H9 (cell line): ENCODE measurements around the gene SCN5A. TPM values are rescaled to one million over a fixed set of nuclear protein-coding genes. Genes with fewer than 3 reads are reported as not detected.

Source experiments
- DNase-seq: peaks from one replicate; pipeline ENCODE4 v3.0.0-alpha.2; 2017
- H2AFZ ChIP-seq: one replicate; pipeline ENCODE4 v1.6.1; 2013; ENCODE audit warnings: mild to moderate bottlenecking, low read length, control low read depth, moderate library complexity
- H2AK5ac ChIP-seq: 2 replicates; pipeline ENCODE4 v1.6.1; 2013; ENCODE audit warnings: low read length, control low read depth, mixed read lengths; ENCODE audit not compliant: insufficient read length
- H2BK120ac ChIP-seq: one replicate; pipeline ENCODE4 v1.6.1; 2013; ENCODE audit warnings: low read depth, mild to moderate bottlenecking, low read length, control low read depth, inconsistent platforms; ENCODE audit not compliant: poor library complexity, severe bottlenecking
- H2BK12ac ChIP-seq: 2 replicates; pipeline ENCODE4 v1.6.1; 2013; ENCODE audit warnings: low read length, control low read depth, mixed read lengths, low read depth; ENCODE audit not compliant: insufficient read length
- H2BK15ac ChIP-seq: 2 replicates; pipeline ENCODE4 v1.6.1; 2013; ENCODE audit warnings: low read depth, low read length, control low read depth
- H2BK20ac ChIP-seq: one replicate; pipeline ENCODE4 v1.6.1; 2013; ENCODE audit warnings: low read depth, mild to moderate bottlenecking, low read length, control low read depth, inconsistent platforms; ENCODE audit not compliant: poor library complexity, severe bottlenecking
- H2BK5ac ChIP-seq: 2 replicates; pipeline ENCODE4 v1.6.1; 2013; ENCODE audit warnings: low read length, control low read depth, mixed read lengths; ENCODE audit not compliant: insufficient read length
- H3K14ac ChIP-seq: 2 replicates; pipeline ENCODE4 v1.6.1; 2013; ENCODE audit warnings: low read length, control low read depth; ENCODE audit not compliant: insufficient read depth
- H3K18ac ChIP-seq: 2 replicates; pipeline ENCODE4 v1.6.1; 2013; ENCODE audit warnings: low read depth, mild to moderate bottlenecking, mixed read lengths, low read length, control low read depth; ENCODE audit not compliant: insufficient read length
- H3K23ac ChIP-seq: 2 replicates; pipeline ENCODE4 v1.6.1; 2013; ENCODE audit warnings: low read length, control low read depth, mixed read lengths, low read depth; ENCODE audit not compliant: insufficient read length
- H3K23me2 ChIP-seq: 2 replicates; pipeline ENCODE4 v1.6.1; 2013; ENCODE audit warnings: low read depth, mild to moderate bottlenecking, mixed read lengths, low read length, control low read depth; ENCODE audit not compliant: insufficient read length, poor library complexity, severe bottlenecking
- H3K27ac ChIP-seq: 2 replicates; pipeline ENCODE4 v1.5.1; 2013; ENCODE audit warnings: low read length, control low read depth, mixed read lengths, low read depth; ENCODE audit not compliant: insufficient read length
- H3K27me3 ChIP-seq: 2 replicates; pipeline ENCODE4 v1.6.1; 2013; ENCODE audit warnings: low read length, control low read depth, inconsistent platforms; ENCODE audit not compliant: insufficient read depth
- H3K4ac ChIP-seq: 2 replicates; pipeline ENCODE4 v1.6.1; 2013; ENCODE audit warnings: low read depth, mild to moderate bottlenecking, control low read depth, inconsistent platforms, low read length, moderate library complexity
- H3K4me1 ChIP-seq: 2 replicates; pipeline ENCODE4 v1.6.1; 2013; ENCODE audit warnings: low read length, control low read depth, inconsistent platforms; ENCODE audit not compliant: insufficient read depth
- H3K4me2 ChIP-seq: 2 replicates; pipeline ENCODE4 v1.6.1; 2013; ENCODE audit warnings: low read length, control low read depth, mixed read lengths; ENCODE audit not compliant: insufficient read length, insufficient read depth
- H3K56ac ChIP-seq: 2 replicates; pipeline ENCODE4 v1.6.1; 2013; ENCODE audit warnings: low read depth, mild to moderate bottlenecking, mixed read lengths, low read length, control low read depth; ENCODE audit not compliant: insufficient read length
- H3K79me1 ChIP-seq: 2 replicates; pipeline ENCODE4 v1.6.1; 2013; ENCODE audit warnings: low read depth, mild to moderate bottlenecking, moderate library complexity, low read length, control low read depth, inconsistent platforms; ENCODE audit not compliant: insufficient read depth, poor library complexity, severe bottlenecking
- H3K79me2 ChIP-seq: 2 replicates; pipeline ENCODE4 v1.6.1; 2013; ENCODE audit warnings: low read length, control low read depth, inconsistent platforms; ENCODE audit not compliant: insufficient read depth
- H3K9ac ChIP-seq: 2 replicates; pipeline ENCODE4 v1.6.1; 2013; ENCODE audit warnings: low read length, control low read depth, mixed read lengths; ENCODE audit not compliant: insufficient read length; ENCODE audit errors: extremely low read depth
- H3K9me3 ChIP-seq: one replicate; pipeline ENCODE4 v1.6.1; 2013; ENCODE audit warnings: low read depth, low read length, inconsistent platforms; ENCODE audit not compliant: control insufficient read depth
- H3T11ph ChIP-seq: one replicate; pipeline ENCODE4 v1.6.1; 2013; ENCODE audit warnings: mild to moderate bottlenecking, low read length, control low read depth, inconsistent platforms
- H4K20me1 ChIP-seq: one replicate; pipeline ENCODE4 v1.6.1; 2013; ENCODE audit not compliant: control insufficient read depth, insufficient read length, insufficient read depth
- H4K5ac ChIP-seq: 2 replicates; pipeline ENCODE4 v1.6.1; 2013; ENCODE audit warnings: low read depth, mild to moderate bottlenecking, mixed read lengths, low read length, control low read depth; ENCODE audit not compliant: insufficient read length
- H4K8ac ChIP-seq: replicated peaks from 2 replicates; pipeline ENCODE4 v1.6.1; 2013; ENCODE audit warnings: low read length, control low read depth, mixed read lengths, low read depth; ENCODE audit not compliant: insufficient read length
- H4K91ac ChIP-seq: 2 replicates; pipeline ENCODE4 v1.6.1; 2013; ENCODE audit warnings: low read depth, mild to moderate bottlenecking, moderate library complexity, mixed read lengths, low read length, control low read depth; ENCODE audit not compliant: insufficient read length
- H3K27ac Mint-ChIP-seq, 3 experiments: 2 replicates in 2 of 3; 3 replicates in 1 of 3; pipeline ENCODE4 v1.8.0; 2020 to 2021; ENCODE audit warnings: mixed read lengths in 3 of 3, mild to moderate bottlenecking in 1 of 3, moderate library complexity in 1 of 3
- H3K27me3 Mint-ChIP-seq: 2 replicates; pipeline ENCODE4 v1.8.0; 2021; ENCODE audit warnings: low read depth, mild to moderate bottlenecking, moderate library complexity, mixed read lengths
- H3K36me3 Mint-ChIP-seq, 3 experiments: 2 replicates in 2 of 3; 3 replicates in 1 of 3; pipeline ENCODE4 v1.8.0; 2020 to 2021; ENCODE audit warnings: low read depth in 3 of 3, mixed read lengths in 3 of 3; ENCODE audit not compliant: insufficient read depth in 1 of 3
- H3K4me1 Mint-ChIP-seq, 2 experiments: 2 replicates each; pipeline ENCODE4 v1.8.0; 2020; ENCODE audit warnings: mixed read lengths in 2 of 2
- H3K4me3 Mint-ChIP-seq, 2 experiments: 2 replicates in 1 of 2; 3 replicates in 1 of 2; pipeline ENCODE4 v1.8.0; 2020 to 2021; ENCODE audit warnings: mild to moderate bottlenecking in 2 of 2, mixed read lengths in 2 of 2, moderate library complexity in 1 of 2
- H3K9me3 Mint-ChIP-seq, 2 experiments: 2 replicates in 1 of 2; 3 replicates in 1 of 2; pipeline ENCODE4 v1.8.0; 2020; ENCODE audit warnings: mild to moderate bottlenecking in 2 of 2, mixed read lengths in 2 of 2, moderate library complexity in 1 of 2
- WGBS: extraction: QIAGEN DNeasy Blood & Tissue Kit; methylation state at CpG from one replicate; pipeline ENCODE4 v1.1.7; 2013; ENCODE audit warnings: missing lambda C conversion rate, low lambda C conversion rate, mixed read lengths; ENCODE audit not compliant: insufficient read length; ENCODE audit errors: extremely low coverage; 5-methylcytosine and 5-hydroxymethylcytosine counted together
- total RNA-seq: library from RNA; stranded (reverse); gene quantifications from 2 replicates; pipeline ENCODE4 v1.2.1, GENCODE V29; 2021
- TF ChIP-seq, protein P1 (sequence below): fragments of 200-600 bp; sonication (generic); conservative IDR thresholded peaks from 3 replicates; pipeline ENCODE4 v1.8.0; 2021; ENCODE audit warnings: antibody characterized with exemption, mild to moderate bottlenecking

SCN5A gene
- total RNA-seq, 1 experiment from 2014 or later, result 6.5 TPM

DNA sequence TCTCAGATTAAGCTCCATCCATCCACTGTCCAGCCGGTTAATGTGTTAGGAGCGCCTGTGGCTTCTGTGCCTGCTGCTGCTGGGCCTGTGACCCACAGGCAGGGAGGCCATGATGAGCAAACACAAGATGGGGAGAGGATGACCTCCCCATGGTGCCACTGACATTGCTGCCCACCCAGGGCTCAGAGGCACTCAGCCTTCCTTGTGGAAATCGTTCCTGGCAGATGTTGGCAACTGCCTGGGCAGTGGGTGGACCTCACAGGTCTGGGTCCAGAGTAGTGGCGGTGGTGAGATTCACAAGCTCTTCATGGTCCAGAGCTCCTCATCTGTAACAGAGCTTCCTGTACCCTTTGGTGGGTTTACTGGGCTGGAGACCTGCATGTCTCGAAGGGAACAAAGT, 38.6 kb downstream of the SCN5A start:
- DNase-seq, result no peak
- no peak overlapping the region for H3K9ac ChIP-seq
- Mint-ChIP-seq H3K27me3 (peaks cover 2% of the 10 kb centered on the region; the same call in 1 of the 2 replicates), H3K27ac (no peak overlapping the region; a peak in 1 of 7 replicates), H3K4me3 (no peak overlapping the region), H3K9me3 (no peaks in the 10 kb centered on the region), H3K36me3 (peaks cover 0 to 2% (median 0%) of the 10 kb centered on the region in 3 experiments; a peak in 1 of 7 replicates), H3K4me1 (0 out of 4 replicates have a peak, but pooled peaks cover 0 to 3% of the 10 kb centered on the region in 2 experiments)
- H4K20me1 ChIP-seq, result no peaks in the 10 kb centered on the region
- H3T11ph ChIP-seq, result no peak overlapping the region
- H3K27me3 ChIP-seq, result no peaks in the 10 kb centered on the region
- no peaks in the 10 kb centered on the region for H3K79me1 ChIP-seq
- no peak overlapping the region for H3K18ac ChIP-seq
- H3K23ac ChIP-seq, result no peak overlapping the region
- H4K8ac ChIP-seq, result no peak overlapping the region
- no peaks in the 10 kb centered on the region for H3K79me2 ChIP-seq
- TF ChIP-seq, protein P1, sequence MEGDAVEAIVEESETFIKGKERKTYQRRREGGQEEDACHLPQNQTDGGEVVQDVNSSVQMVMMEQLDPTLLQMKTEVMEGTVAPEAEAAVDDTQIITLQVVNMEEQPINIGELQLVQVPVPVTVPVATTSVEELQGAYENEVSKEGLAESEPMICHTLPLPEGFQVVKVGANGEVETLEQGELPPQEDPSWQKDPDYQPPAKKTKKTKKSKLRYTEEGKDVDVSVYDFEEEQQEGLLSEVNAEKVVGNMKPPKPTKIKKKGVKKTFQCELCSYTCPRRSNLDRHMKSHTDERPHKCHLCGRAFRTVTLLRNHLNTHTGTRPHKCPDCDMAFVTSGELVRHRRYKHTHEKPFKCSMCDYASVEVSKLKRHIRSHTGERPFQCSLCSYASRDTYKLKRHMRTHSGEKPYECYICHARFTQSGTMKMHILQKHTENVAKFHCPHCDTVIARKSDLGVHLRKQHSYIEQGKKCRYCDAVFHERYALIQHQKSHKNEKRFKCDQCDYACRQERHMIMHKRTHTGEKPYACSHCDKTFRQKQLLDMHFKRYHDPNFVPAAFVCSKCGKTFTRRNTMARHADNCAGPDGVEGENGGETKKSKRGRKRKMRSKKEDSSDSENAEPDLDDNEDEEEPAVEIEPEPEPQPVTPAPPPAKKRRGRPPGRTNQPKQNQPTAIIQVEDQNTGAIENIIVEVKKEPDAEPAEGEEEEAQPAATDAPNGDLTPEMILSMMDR, result no peak
- H3K56ac ChIP-seq, result no peak overlapping the region
- no peak overlapping the region for H2BK120ac ChIP-seq
- H3K23me2 ChIP-seq, result no peaks in the 10 kb centered on the region
- no peak overlapping the region for H2AFZ ChIP-seq
- no peak overlapping the region for H4K5ac ChIP-seq
- no peak overlapping the region for H2BK15ac ChIP-seq
- no peak overlapping the region for H2BK5ac ChIP-seq
- H2BK12ac ChIP-seq, result no peak overlapping the region
- no peak overlapping the region for H3K14ac ChIP-seq
- no peak overlapping the region for H4K91ac ChIP-seq
- no peak overlapping the region for H3K4ac ChIP-seq
- no peak overlapping the region for H2BK20ac ChIP-seq
- no peak overlapping the region for H3K27ac ChIP-seq
- H3K9me3 ChIP-seq, result no peaks in the 10 kb centered on the region
- WGBS, result no CpG with 5 or more reads among the region's 5 CpGs
- H3K4me2 ChIP-seq, result no peak overlapping the region
- no peak overlapping the region for H2AK5ac ChIP-seq
- no peaks in the 10 kb centered on the region for H3K4me1 ChIP-seq
